Gastroesophageal sphincter (tissue), 4 donors: ENCODE results near the gene APOL1. TPM values are rescaled to one million over a fixed set of nuclear protein-coding genes. Genes with fewer than 3 reads are reported as not detected.
"Not testable (repeated sequence)": the region's sequence is repeated elsewhere in the genome, so short reads cannot be mapped to it uniquely, and the experiment has no call there.

Experiments
- ATAC-seq: fragments of 150-250 bp; one replicate; pipeline ENCODE4 v1.9.1; 2016; ENCODE audit warnings: mild to moderate bottlenecking, moderate library complexity
- H3K27ac ChIP-seq, 4 donors: fragments of 200-600 bp; sonication (generic) in 3 of 4; 1 replicate in 3 of 4; 2 replicates in 1 of 4; pipeline ENCODE4 v1.5.1; 2016 to 2019
- H3K27me3 ChIP-seq: fragments of 200-600 bp; sonication (generic); one replicate; pipeline ENCODE4 v1.5.1; 2019
- H3K36me3 ChIP-seq, 2 donors: fragments of 200-600 bp; sonication (generic); one replicate each; pipeline ENCODE4 v1.5.1; 2019; ENCODE audit warnings: control low read depth in 1 of 2
- H3K4me1 ChIP-seq, 3 donors: fragments of 200-600 bp; sonication (generic); 1 replicate in 2 of 3; 2 replicates in 1 of 3; pipeline ENCODE4 v1.5.1; 2016 to 2019; ENCODE audit warnings: control low read depth in 2 of 3
- H3K4me3 ChIP-seq, 2 donors: fragments of 200-600 bp; sonication (generic); one replicate each; pipeline ENCODE4 v1.5.1; 2019; ENCODE audit warnings: mild to moderate bottlenecking in 1 of 2, moderate library complexity in 1 of 2
- H3K9me3 ChIP-seq, 3 donors: fragments of 200-600 bp; sonication (generic); one replicate each; pipeline ENCODE4 v1.5.1; 2017 to 2019; ENCODE audit warnings: control low read depth in 2 of 3
- EP300 ChIP-seq: sonication (generic); formaldehyde crosslinking; IDR thresholded peaks from one replicate; pipeline ENCODE4 v1.6.1; 2017; ENCODE audit warnings: antibody characterized with exemption, mild to moderate bottlenecking
- POLR2A ChIP-seq, 2 donors: fragments of 450-650 bp; IDR thresholded peaks; one replicate each; pipeline ENCODE4 v1.6.1; 2017; ENCODE audit warnings: antibody characterized with exemption in 2 of 2, mild to moderate bottlenecking in 2 of 2, moderate library complexity in 1 of 2
- POLR2AphosphoS5 ChIP-seq: sonication (generic); formaldehyde crosslinking; IDR thresholded peaks from one replicate; pipeline ENCODE4 v1.6.1; 2017; ENCODE audit warnings: antibody characterized with exemption
- WGBS, 2 donors: methylation state at CpG; one replicate each; pipeline ENCODE4 v1.1.5; 2018; ENCODE audit warnings: low coverage in 1 of 2; 5-methylcytosine and 5-hydroxymethylcytosine counted together
- total RNA-seq, 4 donors: library from RNA; depleted of rRNA; stranded (reverse); fragments of >200 nt; gene quantifications; one replicate each; pipeline ENCODE4 v1.1.0, GENCODE V29; 2016
- TF ChIP-seq, protein P1 (sequence below), 4 experiments: fragments of 200-600 bp in 2 of 4; fragments of 450-650 bp in 2 of 4; sonication (generic) in 1 of 4; IDR thresholded peaks; one replicate each; pipeline ENCODE4 v1.5.1; 2017 to 2019; ENCODE audit warnings: antibody characterized with exemption in 4 of 4, mild to moderate bottlenecking in 2 of 4, moderate library complexity in 2 of 4

Gene APOL1
- total RNA-seq, 4 donors from 2014 or later = 10.0 to 53.7 (median 26.0) TPM

DNA sequence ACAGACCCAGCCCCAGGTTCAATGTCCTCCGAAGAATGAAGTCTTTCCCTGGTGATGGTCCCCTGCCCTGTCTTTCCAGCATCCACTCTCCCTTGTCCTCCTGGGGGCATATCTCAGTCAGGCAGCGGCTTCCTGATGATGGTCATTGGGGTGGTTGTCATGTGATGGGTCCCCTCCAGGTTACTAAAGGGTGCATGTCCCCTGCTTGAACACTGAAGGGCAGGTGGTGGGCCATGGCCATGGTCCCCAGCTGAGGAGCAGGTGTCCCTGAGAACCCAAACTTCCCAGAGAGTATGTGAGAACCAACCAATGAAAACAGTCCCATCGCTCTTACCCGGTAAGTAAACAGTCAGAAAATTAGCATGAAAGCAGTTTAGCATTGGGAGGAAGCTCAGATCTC, 14.1 kb downstream of the APOL1 start:
- Histone ChIP-seq H3K27me3 (no peaks in the 10 kb centered on the region), H3K27ac (no peak overlapping the region), H3K36me3 (peaks cover 0 to 55% of the 10 kb centered on the region in 2 donors), H3K4me3 (no peak overlapping the region), H3K4me1 (no peaks in the 10 kb centered on the region), H3K9me3 (no peaks in the 10 kb centered on the region)
- no peak for ATAC-seq
- TF ChIP-seq, protein P1, sequence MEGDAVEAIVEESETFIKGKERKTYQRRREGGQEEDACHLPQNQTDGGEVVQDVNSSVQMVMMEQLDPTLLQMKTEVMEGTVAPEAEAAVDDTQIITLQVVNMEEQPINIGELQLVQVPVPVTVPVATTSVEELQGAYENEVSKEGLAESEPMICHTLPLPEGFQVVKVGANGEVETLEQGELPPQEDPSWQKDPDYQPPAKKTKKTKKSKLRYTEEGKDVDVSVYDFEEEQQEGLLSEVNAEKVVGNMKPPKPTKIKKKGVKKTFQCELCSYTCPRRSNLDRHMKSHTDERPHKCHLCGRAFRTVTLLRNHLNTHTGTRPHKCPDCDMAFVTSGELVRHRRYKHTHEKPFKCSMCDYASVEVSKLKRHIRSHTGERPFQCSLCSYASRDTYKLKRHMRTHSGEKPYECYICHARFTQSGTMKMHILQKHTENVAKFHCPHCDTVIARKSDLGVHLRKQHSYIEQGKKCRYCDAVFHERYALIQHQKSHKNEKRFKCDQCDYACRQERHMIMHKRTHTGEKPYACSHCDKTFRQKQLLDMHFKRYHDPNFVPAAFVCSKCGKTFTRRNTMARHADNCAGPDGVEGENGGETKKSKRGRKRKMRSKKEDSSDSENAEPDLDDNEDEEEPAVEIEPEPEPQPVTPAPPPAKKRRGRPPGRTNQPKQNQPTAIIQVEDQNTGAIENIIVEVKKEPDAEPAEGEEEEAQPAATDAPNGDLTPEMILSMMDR (IDR thresholded peaks at IDR 0.05) = no peak
- TF ChIP-seq EP300 (no peak), POLR2AphosphoS5 (no peak), POLR2A (IDR thresholded peaks at IDR 0.05) (no peak)
- 95 to 96% methylated on average over 3 to 4 of the region's 4 CpGs for WGBS, 2 donors

DNA sequence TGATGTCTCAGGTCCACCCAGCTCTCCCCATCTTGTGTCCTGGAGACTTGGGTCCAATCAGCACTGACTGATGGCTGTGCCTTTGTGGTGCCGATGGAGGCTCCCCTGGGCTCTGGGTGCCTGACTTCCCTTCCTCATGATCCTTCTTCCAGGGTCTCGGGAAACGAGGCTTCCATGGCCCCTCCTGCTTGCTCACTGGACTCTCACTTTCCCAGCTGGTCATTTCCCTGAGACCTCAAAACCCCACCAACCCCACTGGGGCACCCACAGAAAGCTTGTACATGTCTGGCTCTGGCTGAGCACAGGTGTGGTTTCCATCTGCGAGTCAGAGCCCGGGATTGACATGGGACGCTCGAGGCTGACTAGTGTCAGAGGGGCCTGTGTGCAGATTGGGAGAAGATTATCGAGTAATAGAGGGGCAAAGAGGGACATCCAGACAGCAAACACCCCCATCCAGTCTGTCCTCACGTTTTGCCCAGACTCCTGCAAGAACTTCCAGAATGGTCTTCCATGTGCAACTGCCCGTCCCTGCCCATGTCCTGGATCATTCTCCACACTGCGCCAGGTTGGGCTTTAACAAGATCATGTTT, 15.1 kb downstream of the APOL1 start:
- TF ChIP-seq POLR2AphosphoS5 = no peak
- no peak for TF ChIP-seq POLR2A (IDR thresholded peaks at IDR 0.05)
- TF ChIP-seq EP300 = no peak
- TF ChIP-seq, protein P1 (IDR thresholded peaks at IDR 0.05) = no peak
- H3K4me3 ChIP-seq = no peak overlapping the region
- no peaks in the 10 kb centered on the region for H3K27me3 ChIP-seq
- H3K9me3 ChIP-seq = no peaks in the 10 kb centered on the region
- H3K4me1 ChIP-seq = no peaks in the 10 kb centered on the region
- no peak for ATAC-seq
- 92 to 100% methylated on average over 1 to 8 of the region's 11 CpGs for whole genome bisulfite sequencing, 2 donors
- no peak overlapping the region for H3K27ac ChIP-seq
- H3K36me3 ChIP-seq = peaks cover 0 to 45% of the 10 kb centered on the region in 2 donors

DNA sequence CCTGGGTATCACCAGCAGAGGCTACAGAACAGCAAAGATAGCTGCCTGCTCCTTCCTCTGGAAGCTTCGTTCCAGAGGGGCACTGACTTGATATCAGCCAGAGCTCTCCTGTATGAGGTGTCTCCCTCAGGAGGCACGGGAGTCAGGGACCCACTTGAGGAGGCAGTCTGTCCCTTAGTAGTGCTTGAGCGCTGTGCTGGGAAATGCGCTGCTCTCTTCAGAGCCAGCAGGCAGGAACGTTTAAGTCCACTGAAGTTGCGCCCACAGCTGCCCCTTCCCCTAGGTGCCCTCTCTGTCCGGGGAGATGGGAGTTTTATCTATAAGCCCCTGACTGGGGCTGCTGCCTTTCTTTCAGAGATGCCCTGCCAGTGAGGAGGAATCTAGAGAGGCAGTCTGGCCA, 18.3 kb downstream of the APOL1 start:
- WGBS, 2 donors = no CpG with 5 or more reads among the region's 7 CpGs
- H3K27ac ChIP-seq, H3K27me3 ChIP-seq, ATAC-seq, H3K4me3 ChIP-seq, H3K9me3 ChIP-seq, H3K4me1 ChIP-seq: not testable (repeated sequence)
- H3K36me3 ChIP-seq = peaks cover 0 to 14% of the 10 kb centered on the region in 2 donors

DNA sequence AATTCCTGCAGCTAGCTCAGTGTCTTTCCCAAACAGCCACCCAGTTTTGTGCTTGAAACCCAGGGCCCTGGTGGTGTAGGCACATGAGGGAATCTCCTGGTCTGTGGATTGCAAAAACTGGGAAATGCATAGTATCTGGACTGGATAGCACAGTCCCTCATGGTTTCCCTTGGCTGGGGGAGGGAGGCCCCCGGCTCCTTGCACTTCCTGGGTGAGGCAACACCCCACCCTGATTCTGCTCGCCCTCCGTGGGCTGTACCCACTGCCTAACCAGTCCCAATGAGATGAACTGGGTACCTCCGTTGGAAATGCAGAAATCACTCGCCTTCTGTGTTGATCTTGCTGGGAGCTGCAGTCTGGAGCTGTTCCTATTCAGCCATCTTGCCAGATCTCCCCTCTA, 19.0 kb downstream of the APOL1 start:
- ATAC-seq, H3K4me1 ChIP-seq, H3K27me3 ChIP-seq, H3K36me3 ChIP-seq, H3K4me3 ChIP-seq, H3K27ac ChIP-seq, H3K9me3 ChIP-seq: not testable (repeated sequence)
- WGBS, 2 donors = 100% methylated on average over 1 of the region's 5 CpGs; no CpG with 5 or more reads in 1 of the 2 donors

DNA sequence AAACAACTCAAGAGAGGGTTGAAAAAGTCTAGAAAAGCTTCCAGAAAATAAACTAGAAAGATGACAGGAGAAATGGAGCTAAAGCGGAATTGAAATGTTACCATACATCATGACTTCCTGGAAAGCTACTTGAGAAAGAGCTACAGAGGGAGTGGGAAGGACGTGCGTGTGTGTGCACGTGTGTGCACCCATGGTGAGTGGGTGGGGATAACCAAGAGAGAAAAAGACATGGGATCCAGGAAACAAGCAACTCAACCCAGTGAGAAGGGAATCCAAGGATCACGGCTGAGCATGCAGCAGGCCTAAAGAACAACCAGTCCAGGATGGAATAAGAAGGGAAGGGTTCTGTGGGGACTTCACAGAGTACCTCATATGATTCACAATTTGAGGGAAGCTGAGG, 21.6 kb downstream of the APOL1 start:
- Histone ChIP-seq H3K9me3 (no peaks in the 10 kb centered on the region), H3K27me3 (no peaks in the 10 kb centered on the region), H3K27ac (no peak overlapping the region), H3K4me1 (peaks cover 0 to 17% (median 7%) of the 10 kb centered on the region in 3 donors), H3K36me3 (no peaks in the 10 kb centered on the region), H3K4me3 (no peak overlapping the region)
- 76% methylated on average over 5 of the region's 5 CpGs for WGBS, 2 donors
- TF ChIP-seq EP300 (no peak), POLR2AphosphoS5 (no peak), POLR2A (IDR thresholded peaks at IDR 0.05) (no peak)
- TF ChIP-seq, protein P1 (IDR thresholded peaks at IDR 0.05) = no peak
- no peak for ATAC-seq

DNA sequence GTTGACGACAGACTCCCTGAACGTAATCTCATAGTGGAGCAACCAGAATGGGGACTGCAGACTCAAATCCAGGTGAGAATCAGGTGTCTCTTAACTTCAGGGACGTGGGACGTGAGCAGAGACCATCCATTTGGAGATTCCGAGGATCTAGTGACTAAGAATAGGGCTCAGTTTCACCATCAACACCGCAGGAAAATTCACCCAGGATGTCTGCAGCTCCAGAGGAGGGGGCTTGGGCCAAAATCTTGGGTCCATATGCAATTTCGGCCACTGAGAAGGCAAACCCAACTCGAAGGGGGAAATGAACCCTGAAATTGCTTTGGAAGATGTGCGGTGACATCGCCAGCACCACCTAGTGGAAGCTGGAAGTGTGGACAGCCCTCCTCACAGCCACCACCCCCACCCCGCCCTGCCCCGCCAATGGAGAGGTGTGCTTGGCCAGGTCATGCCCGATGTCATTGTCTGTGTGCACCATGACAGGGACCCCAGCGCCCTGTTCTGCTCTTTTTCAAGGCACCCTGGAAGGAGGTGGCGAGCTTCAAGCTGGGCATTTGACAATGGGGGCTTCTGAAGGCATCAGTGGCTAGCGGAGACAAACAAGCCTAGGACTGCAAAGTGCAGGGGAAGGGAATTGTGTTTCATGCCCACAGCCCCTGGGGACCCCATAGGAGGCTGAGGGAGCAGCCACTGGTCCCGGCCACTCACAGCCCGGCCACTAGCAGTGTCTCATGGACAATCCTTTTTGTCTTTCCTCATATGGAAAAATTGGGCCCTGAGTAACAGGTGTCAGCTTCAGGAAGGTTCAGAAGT, 24.8 kb downstream of the APOL1 start:
- peaks cover 0 to 19% of the 10 kb centered on the region in 2 donors for H3K36me3 ChIP-seq
- 0 to 35% methylated on average over 2 to 4 of the region's 18 CpGs for WGBS, 2 donors
- no peak overlapping the region for H3K4me3 ChIP-seq
- peaks cover 0 to 40% (median 7%) of the 10 kb centered on the region in 3 donors for H3K4me1 ChIP-seq
- no peaks in the 10 kb centered on the region for H3K27me3 ChIP-seq
- no peaks in the 10 kb centered on the region for H3K9me3 ChIP-seq
- TF ChIP-seq POLR2A (IDR thresholded peaks at IDR 0.05) = no peak
- TF ChIP-seq POLR2AphosphoS5 = peak; percentile 37
- no peak for TF ChIP-seq EP300
- TF ChIP-seq, protein P1 (IDR thresholded peaks at IDR 0.05) = peak in 3 of 4 experiments; percentile 83 to 89 (median 84)
- peak overlapping the region in 3 of 4 donors; percentile 54 to 63 (median 62) for H3K27ac ChIP-seq
- ATAC-seq = peak; percentile 69
